HEK293T (cell line): Measurements from ENCODE around the gene CTSZ.

Experiments used
- BHLHE40 ChIP-seq: fragments of 450-650 bp; IDR thresholded peaks from 2 replicates; pipeline ENCODE4 v1.6.1; 2016; ENCODE audit warnings: mild to moderate bottlenecking, moderate library complexity, borderline replicate concordance
- FOXM1 ChIP-seq: fragments of 450-650 bp; IDR thresholded peaks from 2 replicates; pipeline ENCODE4 v1.6.1; 2017; ENCODE audit warnings: mild to moderate bottlenecking, borderline replicate concordance
- PKNOX1 ChIP-seq: fragments of 450-650 bp; IDR thresholded peaks from 2 replicates; pipeline ENCODE4 v1.6.1; 2016
- SP1 ChIP-seq: fragments of 450-650 bp; IDR thresholded peaks from 2 replicates; pipeline ENCODE4 v1.6.1; 2017
- SUZ12 ChIP-seq: fragments of 450-650 bp; IDR thresholded peaks from 2 replicates; pipeline ENCODE4 v1.6.1; 2016; ENCODE audit warnings: mild to moderate bottlenecking

GRCh38 chr20:59044796-59045195, 37.7 kb upstream of the CTSZ start:
- no peak for TF ChIP-seq SP1
- no peak for TF ChIP-seq FOXM1
- TF ChIP-seq PKNOX1: no peak
- no peak for TF ChIP-seq SUZ12
- no peak for TF ChIP-seq BHLHE40
